8988T (cell line): ENCODE measurements around the gene CLDN18.

Experiments
- DNase-seq: peaks from one replicate; pipeline ENCODE4 v3.0.0; 2011

Gene CLDN18

DNA sequence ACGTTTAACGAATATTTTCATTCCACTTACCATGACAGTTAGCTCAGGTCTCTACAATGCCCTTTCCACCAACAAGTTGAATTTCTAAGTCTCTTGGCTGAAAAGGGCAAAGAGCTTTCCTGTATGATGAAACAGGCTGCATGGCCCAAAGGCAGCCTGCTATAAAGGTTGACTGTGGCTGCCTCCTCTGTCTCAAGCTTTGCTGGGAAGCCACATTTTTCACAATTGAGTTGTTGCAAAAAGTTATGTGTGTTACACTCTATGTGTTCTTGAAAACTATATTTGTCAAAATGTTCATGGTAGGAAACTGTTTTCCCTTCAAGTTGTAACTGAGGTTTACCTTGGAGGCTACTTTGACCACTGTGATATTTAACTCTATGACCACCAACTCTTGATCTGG, 56.0 kb downstream of the CLDN18 start:
- DNase-seq = no peak

DNA sequence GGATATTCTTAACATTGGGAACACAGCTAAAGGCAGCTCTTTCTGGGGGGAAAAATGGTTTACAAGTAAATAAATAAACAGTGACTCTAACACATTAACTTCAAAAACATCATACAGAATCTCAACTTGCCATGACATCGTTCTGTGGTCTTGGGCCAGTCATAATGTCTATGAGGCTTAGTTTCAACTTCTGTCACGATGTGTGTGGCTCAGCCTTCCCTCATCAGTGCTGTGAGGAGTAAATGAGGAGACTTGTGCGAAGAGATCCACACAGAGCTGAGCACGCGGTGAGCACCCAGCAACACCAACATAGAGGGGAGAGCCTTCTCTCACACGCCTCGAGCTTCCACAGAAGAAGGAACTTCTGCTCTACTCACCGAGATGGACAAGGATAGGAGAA, 56.4 kb downstream of the CLDN18 start:
- no peak for DNase-seq

DNA sequence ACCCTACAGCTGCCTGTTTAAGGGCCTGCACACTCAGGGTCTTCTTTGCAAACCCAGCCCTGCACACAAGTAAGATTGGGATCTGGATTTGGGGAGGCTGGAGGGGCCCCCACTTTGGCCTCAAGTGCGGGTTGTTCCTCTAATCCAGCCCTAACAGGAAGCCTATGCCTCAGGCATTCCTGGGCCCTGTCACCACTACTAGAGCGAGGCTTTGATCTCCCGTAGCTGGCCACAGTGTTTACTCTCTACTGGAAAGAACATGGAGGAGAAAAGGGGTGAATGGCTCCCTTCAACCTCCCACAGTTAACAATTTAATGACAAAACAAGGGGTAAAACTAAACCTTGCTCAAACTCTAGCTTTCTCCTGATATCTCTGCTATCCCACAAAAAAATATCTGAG, 57.0 kb downstream of the CLDN18 start:
- no peak for DNase-seq

DNA sequence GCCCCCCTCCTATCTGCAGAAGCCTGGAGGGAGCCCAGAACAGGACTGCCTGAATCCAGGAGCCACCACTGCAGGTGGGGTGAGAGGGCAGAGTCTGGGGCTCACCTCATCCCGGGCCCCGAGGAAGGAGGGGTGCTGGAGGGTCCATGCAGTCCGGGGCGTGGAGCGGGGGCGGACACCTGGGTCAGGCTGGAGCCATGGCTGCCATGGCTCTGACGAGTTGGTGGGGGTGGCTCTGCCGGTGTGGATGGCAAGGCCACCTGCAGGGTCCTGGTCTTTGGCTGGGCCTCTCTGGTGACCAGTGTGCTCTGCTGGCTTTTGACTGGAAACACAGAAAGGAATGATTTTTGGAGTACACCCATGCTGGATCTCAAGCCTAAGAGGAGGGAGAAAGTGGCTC, 58.1 kb downstream of the CLDN18 start:
- no peak for DNase-seq

DNA sequence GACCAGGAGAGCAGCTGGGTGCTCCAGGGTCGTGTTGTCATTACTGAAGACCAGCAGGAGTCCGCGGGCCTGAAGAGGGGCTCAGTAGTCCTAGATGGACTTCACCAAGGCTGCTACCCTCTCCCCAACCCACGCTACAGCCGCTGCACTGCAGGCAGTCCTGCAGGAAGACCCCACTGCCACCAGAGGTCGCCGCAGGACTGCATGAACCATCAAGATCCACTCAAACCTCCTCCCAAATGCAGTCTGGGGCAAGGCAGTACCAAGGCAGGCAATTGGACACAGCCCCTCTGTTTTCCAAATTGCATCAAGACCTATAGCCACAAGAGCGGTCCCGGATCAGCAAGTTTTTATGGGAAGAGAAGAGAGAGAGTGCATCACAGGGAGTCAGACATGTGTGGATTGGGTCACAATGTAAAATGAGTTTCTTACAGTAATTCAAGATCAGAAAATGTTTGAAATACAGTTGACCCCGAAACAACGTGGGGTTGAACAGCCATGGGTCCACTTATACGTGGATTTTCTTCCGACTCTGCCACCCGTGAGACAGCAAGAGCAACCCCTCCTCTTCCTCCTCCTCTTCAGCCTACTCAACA, 58.7 kb downstream of the CLDN18 start:
- peak; percentile 82 for DNase-seq

DNA sequence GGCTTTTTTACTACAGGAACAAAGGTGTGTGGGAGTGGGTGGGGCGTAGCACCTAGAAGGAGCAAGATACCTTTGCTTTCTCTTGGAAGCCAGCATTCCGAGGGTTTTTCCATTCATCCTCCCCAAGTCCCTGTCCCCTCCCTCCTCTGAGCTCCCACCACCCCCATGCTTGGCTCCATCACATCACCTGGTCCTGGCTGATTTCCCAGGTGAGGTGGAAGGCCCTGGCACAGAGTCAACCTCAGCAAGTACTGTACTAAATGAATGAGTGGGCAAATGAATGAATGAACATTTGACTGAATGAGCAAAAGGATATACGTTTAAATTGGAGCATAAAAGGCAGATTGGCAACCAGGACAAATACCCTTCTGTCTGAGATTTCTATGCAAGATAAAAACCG, 60.0 kb downstream of the CLDN18 start:
- DNase-seq = no peak

DNA sequence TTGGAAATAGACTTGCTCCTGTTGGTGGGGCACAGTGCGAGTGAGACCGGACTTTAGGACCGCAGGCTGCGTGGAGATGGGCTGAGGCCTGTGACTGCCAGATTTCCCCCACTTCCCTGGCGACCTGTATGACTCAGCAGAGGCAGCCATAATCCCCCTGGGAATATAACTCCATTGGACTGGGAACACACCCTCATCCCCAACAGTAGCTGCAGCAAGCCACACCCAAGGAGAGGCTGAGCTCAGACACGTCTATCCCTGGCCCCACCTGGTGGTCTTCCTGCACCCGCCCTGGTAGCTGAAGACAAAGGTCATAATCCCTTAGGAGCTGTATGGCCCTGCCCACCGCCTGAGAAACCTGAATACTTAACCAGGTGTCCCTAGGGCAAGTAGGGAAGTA, 62.8 kb downstream of the CLDN18 start:
- DNase-seq = no peak

DNA sequence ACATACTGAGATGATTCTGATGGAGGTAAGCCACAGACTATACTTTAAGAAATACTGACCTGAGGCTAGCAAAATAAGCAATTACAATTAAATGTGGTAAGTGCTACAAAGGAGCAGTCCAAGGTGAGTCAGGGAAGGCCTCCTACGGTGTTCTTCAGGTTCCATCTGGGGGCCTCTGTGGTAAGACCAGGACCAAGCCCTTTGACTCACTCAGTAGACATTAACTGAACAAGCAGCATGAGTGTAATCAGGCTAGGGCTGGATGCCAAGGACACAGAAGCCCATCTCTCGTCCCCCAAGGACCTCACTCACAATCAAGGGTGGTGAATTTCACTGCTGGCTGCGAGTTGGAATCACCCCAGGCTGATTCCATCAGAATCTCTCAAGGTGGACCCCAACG, 68.1 kb downstream of the CLDN18 start:
- no peak for DNase-seq

DNA sequence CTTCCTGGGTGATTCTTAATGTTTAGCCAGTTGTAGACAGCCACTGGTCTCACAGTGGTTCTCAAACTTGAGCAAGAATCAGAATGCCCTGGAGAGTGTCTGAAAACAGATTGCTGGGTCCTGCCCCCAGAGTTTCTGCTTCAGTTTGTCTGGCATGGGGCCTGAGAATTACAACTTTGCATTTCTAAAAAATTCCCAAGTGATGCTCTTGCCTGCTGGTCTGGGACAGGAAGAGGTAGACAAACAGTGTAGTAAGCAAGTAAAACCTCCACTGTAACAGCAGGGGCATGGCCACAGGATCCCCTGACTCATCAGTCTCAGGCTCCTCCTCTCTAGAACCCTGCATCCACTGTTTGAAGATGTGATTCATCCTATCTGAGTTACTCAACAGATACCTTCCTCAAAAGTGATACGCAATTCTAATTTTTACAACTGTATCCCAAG, 69.0 kb downstream of the CLDN18 start:
- DNase-seq = no peak

DNA sequence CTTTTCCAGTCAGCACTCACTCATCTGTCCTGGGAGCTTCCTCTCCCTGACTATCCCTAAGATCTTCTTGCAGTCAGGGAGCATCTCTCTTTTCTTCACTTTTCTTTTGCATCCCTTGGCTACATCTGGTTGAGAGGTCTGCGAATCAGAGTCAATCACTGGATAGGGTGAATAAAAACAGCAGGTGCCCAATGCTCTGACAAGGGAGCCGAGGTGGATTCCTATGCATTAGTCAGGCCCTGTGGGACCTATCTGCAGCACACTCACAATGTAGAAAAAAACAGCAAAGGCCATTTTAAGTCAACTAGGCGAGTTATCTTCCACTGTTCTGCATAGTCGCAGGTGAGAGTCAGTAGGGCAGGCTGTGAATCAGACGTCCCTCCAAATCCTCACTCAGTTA, 69.9 kb downstream of the CLDN18 start:
- DNase-seq = no peak

DNA sequence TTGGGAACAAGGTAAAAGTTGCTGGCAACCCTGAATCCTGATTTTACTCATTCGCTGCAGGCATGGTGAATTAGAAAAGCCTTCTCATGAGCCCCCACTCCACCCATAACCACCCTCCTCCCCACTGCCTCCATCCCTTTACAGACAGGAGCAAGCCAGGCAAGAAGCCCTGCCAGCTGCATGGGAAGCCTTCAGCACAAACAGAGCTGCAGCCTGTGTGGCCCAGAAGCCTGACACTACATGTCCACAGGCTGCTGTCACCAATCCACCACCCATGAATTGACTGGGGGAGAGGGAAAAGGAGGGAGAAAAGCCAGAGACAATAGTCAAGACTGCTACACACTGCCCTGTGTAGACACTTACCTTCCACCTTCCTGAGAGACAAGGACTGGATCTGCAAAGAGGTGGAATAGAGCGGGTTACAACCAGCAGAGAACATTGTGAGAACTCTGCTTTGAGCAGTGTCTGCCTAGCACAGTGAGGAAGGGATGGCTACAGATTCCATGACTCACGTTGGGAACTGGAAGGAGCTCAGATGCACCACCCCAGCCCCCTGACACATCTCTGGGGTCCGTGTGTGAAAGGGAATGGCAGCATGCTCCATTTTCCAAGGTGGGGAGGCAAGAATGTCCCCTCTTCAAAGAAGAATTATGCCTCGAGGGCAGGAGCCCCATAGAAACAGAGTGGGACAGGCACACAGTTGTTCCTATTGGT, 71.6 kb downstream of the CLDN18 start:
- DNase-seq = no peak

DNA sequence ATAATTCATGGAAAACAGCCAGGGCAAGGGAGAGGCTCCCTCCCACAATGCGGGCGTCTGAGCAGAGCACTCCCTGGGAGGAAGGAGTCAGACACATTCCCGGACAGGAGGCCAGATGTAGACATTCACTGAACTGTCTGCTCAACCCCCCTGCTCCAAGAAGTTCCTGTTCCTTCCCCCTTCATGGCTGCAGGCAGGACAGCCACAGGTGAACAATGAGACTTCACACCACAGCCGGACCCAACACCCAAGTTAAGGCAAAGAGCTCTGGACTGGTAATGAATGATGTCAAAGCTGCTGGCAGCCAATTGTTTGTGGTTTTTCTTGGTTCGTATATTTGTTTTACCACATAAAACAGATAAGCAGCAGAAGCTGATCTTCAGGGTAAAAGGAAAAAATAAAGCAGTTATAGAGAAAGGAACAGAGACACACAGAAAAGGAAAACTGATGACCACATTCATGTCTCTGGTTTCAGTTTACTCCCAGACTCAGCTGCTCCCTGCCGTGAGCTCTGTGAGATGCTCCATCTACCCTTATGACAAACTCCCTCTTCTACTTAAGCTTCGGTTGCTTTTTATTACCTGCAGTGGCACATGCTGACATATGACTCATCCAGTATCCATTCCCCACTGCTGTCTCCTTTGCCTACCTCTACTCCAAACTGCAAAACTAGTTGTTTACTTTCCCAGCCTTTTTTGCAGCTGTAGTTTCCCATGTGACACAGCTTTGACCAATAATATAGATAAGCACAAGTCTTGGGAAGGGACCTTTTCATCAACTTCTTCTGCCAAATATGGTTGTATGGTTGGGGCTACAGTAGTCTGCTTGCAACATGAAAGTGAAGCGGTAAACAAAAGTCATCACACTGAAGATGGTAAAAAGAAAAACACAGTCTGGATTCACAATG, 72.4 kb downstream of the CLDN18 start:
- DNase-seq = no peak

DNA sequence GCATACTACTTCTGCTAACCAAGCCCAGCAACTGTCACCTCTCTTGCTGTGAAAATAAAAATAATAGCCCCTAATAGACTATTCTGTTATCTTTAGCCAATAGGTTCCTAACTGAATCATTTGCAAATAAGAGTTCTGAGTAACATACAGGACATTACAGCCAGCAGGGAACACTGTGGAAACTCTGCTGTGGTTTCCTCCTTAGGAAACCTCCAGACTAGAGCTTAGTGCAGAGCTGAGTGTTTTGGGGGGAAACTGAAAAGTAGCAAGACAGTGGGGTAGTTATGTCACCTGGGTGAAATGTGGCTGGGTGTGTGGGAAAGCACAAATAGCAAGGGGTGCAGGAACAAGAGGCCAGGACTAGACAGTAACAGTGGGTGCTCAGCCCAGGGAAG, 73.0 kb downstream of the CLDN18 start:
- DNase-seq = no peak
